Activated gamma-delta T cell treated with Interleukin-2 at 50 U/mL for 16 hours (primary cell): ENCODE measurements around the gene ZFR.
A peak's percentile ranks its signal among the peaks of the same experiment; 100 is the strongest.
"Not testable (repeated sequence)": the region's sequence is repeated elsewhere in the genome, so short reads cannot be mapped to it uniquely, and the experiment has no call there.

Experiments used
- DNase-seq: peaks from one replicate; pipeline ENCODE4 v3.0.0-alpha.2; 2020

The ZFR gene

GRCh38 chr5:32317041-32317440 lies 127.5 kb downstream of the ZFR start:
- DNase-seq, result no peak

DNA sequence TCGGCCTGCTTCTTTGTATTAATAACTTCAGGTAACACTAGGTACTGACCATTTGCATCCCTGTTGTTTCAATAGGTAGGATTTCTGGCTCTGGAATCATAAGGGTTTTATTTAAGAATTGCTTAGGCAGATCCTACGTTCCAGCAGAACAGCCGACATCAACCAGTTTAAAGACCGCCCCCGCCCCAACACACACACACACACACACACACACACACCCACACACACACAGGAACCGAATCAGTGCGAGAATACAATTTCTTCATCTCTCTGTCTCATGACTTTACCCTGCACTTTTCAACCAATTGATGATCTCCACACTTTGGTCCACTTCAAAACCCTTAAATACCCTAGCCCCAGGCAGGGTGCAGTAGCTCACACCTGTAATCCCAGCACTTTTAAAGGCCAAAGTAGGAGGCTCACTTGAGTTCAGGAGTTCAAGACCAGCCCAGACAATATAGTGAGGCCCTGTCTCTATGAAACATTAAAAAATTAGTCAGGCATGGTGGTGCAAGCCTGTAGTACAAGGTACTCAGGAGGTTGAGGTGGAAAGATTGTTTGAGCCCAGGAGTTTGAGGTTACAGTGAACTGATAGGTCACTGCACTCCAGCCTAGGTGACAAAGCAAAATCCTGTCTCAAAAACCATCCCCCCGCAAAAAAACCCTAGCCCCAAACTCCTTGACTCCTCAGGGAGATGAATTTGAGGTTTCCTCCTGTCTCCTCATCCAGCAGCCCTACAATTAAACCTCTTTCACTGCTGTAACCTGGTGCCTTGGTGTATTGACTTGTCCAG lies 129.1 kb downstream of the ZFR start:
- no peak for DNase-seq

DNA sequence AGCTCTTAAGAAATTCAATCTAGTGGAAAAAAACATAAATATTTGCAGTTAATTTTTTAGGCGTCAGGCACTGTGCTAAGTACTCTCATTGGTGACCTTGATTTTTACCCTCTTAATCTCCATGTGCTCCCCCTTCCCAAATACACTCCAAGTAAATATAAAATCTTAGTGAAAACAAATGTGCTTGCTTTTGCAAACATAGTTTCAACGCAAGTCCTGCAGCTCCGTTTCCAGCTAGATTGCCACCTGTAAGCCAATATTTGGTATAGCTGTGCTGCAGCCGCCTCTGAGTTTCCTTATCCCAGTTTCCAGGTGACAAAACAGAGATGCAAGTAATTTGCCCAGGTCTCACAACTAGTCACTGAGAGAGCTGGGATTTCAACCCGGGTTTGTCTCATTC lies 129.9 kb downstream of the ZFR start:
- no peak for DNase-seq

GRCh38 chr5:32314152-32314488 lies 130.4 kb downstream of the ZFR start:
- not testable (repeated sequence) for DNase-seq

DNA sequence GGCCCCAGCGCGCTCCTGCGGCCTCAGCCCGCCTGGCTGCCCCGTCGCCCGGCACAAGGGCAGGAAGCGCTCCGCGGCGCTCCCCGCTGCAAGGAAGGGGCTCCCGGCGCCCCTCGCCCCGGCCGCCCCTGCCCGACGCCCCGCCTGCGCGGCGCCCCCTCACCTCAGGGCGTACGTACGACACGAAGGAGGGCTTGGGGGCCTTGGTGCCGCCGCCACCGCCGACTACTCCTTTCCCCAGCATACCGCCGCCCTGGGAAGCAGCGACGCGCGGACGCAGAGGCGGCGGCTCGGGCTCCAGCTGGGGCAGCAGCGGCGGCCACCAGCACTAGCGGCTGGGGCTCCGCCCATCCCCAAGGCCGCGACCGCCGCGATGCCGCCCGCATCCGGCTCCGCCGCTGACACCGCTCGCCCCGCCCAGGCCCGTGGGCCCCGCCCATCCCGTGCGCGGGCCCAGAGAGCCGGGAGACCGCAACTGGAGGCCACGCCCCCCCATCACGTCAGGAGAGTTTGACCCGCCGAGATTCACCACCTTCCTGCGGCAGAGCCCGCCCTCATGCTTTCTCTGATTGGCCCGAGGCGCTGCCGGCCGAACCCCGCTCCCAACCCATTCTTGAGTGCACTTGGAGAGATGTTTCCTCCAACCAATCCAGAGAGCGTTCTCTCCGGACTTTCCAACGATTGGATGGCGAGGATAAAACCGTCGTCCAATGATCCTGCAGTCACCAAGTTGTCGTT lies 131.8 kb downstream of the ZFR start, which contains the start of gene MTMR12:
Gene MTMR12, minus strand, starts transcription at position 345 of the 738 bp plus-strand sequence. Its CDS starts 101 bp downstream, at position 244.
- DNase-seq, result peak; percentile 100

- peak; percentile 46 for DNase-seq
Observed at GRCh38 chr5:32312197-32312594, 132.3 kb downstream of the ZFR start.

DNA sequence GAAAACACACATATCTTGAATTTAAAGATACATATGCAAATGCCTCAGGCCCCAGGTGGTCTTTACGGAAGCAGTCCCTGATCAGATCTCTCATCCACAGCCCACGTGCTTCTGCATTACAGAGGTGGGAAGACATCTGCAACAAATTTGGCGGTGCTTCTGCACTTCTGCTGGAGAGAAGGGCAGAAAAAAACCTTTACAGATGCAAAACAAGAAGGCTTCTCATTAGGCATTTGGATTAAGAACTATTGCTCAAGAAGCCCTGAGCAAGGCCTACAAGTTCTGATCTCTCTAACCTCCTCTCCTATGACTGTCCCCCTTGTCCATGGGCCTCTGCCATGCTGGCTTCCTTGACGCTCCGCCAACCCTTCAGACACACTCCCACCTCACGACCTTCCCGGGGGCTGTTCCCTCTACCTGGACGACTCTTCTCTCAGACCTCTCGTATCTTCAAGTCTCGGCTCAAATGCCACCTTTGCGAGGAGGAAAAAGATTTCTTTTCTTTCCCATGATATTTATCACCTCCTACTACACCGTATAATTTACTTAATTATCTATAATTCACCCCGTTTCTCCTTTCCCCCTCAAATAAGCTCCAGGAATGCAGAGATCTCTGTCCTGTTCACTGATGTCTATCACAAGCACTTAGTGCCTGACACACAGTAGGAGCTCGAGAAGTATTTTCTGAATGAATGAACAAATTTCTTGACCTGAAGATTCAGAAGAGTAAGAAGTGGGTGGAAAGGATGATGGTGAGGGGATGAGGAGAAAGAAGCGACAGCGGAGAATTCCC lies 132.9 kb downstream of the ZFR start:
- DNase-seq, result no peak

- no peak for DNase-seq
Observed at GRCh38 chr5:32309761-32310160, 134.8 kb downstream of the ZFR start.

DNA sequence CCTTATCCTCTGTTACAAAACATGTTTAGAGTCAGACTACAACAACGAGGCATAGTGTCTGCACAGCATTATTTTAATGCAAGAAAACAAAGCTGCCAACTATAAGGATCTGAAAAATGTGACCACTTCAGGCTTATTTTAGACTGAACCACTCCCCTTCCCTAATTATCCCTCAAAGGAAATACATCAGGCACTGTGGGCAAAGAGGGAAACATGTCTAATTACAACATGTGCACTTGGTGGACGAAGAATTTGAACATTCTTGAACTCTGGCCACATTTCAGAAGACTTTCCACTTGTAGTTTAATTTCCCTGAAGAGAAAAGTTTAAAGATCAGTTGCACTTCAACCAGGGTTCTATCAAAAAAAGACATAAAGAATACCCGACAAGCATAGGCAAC lies 135.6 kb downstream of the ZFR start:
- no peak for DNase-seq

DNA sequence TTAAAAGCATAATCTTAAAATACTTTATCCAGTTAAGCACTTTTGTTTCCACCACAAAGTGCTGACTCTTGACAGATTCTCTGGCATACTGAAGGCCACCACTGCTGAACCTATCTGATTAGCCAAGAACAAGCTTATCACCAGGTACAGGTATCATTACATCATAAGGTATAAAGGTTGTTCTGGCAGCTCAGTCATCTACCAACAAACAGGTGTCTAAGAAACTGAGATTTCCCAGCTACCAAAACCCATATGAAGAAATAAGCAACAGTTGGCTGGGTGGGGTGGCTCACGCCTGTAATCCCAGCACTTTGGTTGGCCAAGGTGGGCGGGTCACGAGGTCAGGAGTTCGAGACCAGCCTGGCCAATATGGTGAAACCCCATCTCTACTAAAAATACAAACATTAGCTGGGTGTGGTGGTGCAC lies 136.8 kb downstream of the ZFR start:
- DNase-seq, result no peak

GRCh38 chr5:32304622-32305021 lies 139.9 kb downstream of the ZFR start:
- DNase-seq, result no peak
